Activated naive CD4-positive, alpha-beta T cell treated with anti-CD3 and anti-CD28 coated beads, Interleukin-2, amount 10 ng/mL, durations not matched to agents 7 days and 5 days (primary cell): ENCODE measurements around the gene CELF6.
A peak's percentile ranks its signal among the peaks of the same experiment; 100 is the strongest.

Source experiments
- CTCF ChIA-PET: fragments of 350-600 bp; sonication (Branson Sonifier 250); formaldehyde crosslinking; loops from one replicate; lab custom pipeline; 2021; ENCODE audit warnings: antibody characterized with exemption; lab: Charles Lee
- DNase-seq: peaks from one replicate; pipeline ENCODE4 v3.0.0-alpha.2; 2020
- H3K27ac Mint-ChIP-seq: one replicate; pipeline ENCODE4 v1.8.0; 2021; ENCODE audit warnings: mild to moderate bottlenecking, moderate library complexity, mixed read lengths
- H3K27me3 Mint-ChIP-seq: one replicate; pipeline ENCODE4 v1.8.0; 2021; ENCODE audit warnings: mild to moderate bottlenecking, mixed read lengths
- H3K36me3 Mint-ChIP-seq: one replicate; pipeline ENCODE4 v1.8.0; 2021; ENCODE audit warnings: mixed read lengths
- H3K4me1 Mint-ChIP-seq: one replicate; pipeline ENCODE4 v1.8.0; 2021; ENCODE audit warnings: mixed read lengths
- H3K4me3 Mint-ChIP-seq: one replicate; pipeline ENCODE4 v1.8.0; 2021; ENCODE audit warnings: mild to moderate bottlenecking, moderate library complexity, mixed read lengths
- H3K9me3 Mint-ChIP-seq: one replicate; pipeline ENCODE4 v1.8.0; 2021; ENCODE audit warnings: mixed read lengths

CELF6 gene

DNA sequence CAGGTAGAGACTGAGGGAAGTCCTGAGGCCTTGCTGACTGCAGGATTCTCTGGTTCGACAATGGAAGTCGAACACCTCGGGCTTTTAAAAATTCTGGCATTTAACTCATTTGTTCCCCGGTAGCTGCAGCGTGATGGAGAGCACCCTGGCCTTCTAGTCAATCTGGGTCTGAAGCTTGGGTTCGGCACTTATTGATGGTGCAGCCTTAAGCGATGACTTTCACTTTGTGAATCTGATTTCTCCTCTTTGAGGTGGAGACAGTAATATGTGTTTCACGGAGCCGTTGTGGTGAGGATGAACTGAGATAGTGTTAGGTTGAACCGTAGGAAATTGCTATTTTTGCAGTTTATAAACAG lies 47.0 kb downstream of the CELF6 start:
- no peaks in the 10 kb centered on the region for H3K9me3 Mint-ChIP-seq
- H3K27me3 Mint-ChIP-seq = no peaks in the 10 kb centered on the region
- peak overlapping the region; percentile 79 for H3K4me3 Mint-ChIP-seq
- H3K27ac Mint-ChIP-seq = peak overlapping the region; percentile 84
- H3K4me1 Mint-ChIP-seq = peaks cover 41% of the 10 kb centered on the region
- no peak for DNase-seq
- CTCF ChIA-PET = interaction anchor here (0.6 to 2.6 kb wide), 8 partner anchors 9 to 399 kb away, joined by 3 to 16 read pairs (median 3); partner anchors contain the start of gene HEXA
- peaks cover 17% of the 10 kb centered on the region for H3K36me3 Mint-ChIP-seq

DNA sequence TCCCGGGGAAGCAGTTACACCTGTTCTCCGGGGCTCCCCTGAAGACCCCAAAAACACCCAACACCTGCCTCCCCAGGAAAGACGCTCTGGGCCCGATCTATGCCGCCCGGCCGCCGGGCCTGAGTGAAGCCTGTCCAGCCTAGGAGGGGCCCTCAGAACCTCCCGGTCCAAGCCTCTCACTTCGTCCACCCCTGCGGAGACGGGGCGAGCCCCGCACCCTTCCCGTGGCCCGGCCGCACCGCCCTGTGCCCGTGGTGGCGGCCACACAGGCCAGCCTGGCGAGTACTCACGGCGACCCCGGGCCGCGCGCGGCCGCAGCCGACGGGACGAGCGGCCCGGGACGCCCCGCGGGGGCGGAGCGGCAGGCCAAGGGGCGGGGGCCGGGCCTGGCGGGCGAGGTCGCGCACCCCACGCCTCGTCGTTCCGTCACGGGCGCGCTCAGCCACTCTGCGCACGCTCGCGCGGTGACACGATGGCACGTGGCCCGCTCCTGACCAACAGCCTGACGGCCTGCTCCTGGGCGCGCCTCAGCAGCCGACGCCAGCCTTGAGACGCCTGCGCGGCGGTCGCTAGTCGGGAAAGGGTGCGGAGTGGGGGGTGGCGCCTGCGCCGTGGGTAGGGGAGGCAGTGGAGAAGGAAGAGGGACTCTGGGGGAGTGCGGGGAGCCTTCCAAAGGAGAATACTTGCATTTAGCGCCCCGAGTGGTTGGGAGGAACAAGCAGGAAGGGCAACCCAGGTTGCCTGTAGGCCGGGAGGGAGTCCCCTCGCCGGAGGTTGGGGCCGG lies 47.6 kb downstream of the CELF6 start, which contains the start of gene PARP6:
Gene PARP6, minus strand, starts transcription at position 342 of the 784 bp plus-strand sequence. CDS start 5,077 bp downstream, outside the sequence.
- H3K36me3 Mint-ChIP-seq = peaks cover 18% of the 10 kb centered on the region
- H3K27me3 Mint-ChIP-seq = no peaks in the 10 kb centered on the region
- H3K9me3 Mint-ChIP-seq = no peaks in the 10 kb centered on the region
- peaks cover 41% of the 10 kb centered on the region for H3K4me1 Mint-ChIP-seq
- DNase-seq = peak; percentile 99
- CTCF ChIA-PET = interaction anchor here (0.9 to 2.6 kb wide), 4 partner anchors 9 to 45 kb away, joined by 3 to 16 read pairs (median 10); no protein-coding TSS in a partner anchor
- peak within 1 kb of the TSS; percentile 88 for H3K4me3 Mint-ChIP-seq
- peak within 1 kb of the TSS; percentile 86 for H3K27ac Mint-ChIP-seq

DNA sequence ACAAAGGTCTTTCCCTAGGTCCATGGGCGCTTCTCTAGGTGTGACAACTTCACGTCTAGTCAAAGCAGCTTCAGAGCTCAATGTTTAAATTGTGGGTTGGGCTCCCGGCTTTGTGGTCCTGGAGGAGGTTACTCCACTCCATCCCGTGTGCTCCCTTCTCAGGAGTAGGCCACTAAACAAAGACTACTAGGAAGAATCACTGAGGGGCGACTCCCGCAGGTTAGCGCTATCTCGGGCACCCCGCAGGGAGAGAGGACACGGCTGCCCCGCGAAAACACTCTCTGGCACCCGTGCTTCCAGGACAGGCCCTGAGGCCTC lies 48.1 kb downstream of the CELF6 start:
- peak overlapping the region; percentile 88 for H3K4me3 Mint-ChIP-seq
- H3K9me3 Mint-ChIP-seq = no peaks in the 10 kb centered on the region
- H3K27ac Mint-ChIP-seq = peak overlapping the region; percentile 86
- no peaks in the 10 kb centered on the region for H3K27me3 Mint-ChIP-seq
- CTCF ChIA-PET = no interaction called here
- peaks cover 23% of the 10 kb centered on the region for H3K36me3 Mint-ChIP-seq
- DNase-seq = no peak
- H3K4me1 Mint-ChIP-seq = peaks cover 41% of the 10 kb centered on the region

DNA sequence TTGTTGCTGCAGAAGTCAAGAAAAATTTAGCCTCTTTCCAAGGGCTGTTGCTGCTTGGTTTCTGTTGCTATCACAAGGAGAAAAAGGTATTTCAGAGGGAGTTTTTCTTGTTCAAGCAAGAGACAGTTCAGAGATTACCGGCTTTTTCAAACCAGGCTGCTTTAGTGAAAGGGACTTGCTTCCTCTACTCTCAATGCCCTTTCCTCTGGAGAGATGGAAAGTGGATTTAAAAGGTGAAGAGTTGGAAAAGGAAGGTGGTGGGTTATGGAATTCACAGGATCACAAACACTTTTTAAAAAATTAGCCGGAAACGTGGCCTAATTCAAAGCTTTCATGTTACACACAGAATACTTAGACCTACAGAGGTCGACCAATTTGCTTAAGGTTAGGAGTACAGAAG lies 48.7 kb downstream of the CELF6 start:
- H3K4me1 Mint-ChIP-seq = peaks cover 41% of the 10 kb centered on the region
- CTCF ChIA-PET = interaction anchor here (1.3 kb wide), 1 partner anchor 72 kb away, joined by 5 read pairs; no protein-coding TSS in a partner anchor

DNA sequence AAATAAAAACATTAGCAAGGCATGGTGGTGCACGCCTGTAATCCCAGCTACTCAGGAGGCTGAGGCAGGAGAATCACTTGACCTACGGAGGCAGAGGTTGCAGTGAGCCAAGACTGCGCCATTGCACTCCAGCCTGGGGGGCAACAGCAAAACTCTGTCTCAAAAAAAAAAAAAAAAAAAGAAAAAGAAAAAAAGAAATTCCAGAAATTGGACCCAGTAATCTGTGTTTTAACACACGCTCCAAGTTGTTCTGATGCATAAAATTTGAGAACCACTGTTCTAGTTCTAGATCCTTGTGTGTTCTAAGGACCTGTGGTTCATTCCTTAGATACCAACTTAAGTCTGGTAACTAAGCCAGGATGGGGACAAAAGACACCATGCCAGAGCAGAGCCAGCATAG lies 50.2 kb downstream of the CELF6 start:
- Mint-ChIP-seq H3K4me3 (no peak overlapping the region), H3K9me3 (no peaks in the 10 kb centered on the region), H3K4me1 (peaks cover 41% of the 10 kb centered on the region), H3K27me3 (no peaks in the 10 kb centered on the region), H3K36me3 (peaks cover 33% of the 10 kb centered on the region), H3K27ac (no peak overlapping the region)
- CTCF ChIA-PET = no interaction called here
- DNase-seq = no peak

More for the DNA sequence above, 48.7 kb downstream of the CELF6 start:
- Mint-ChIP-seq H3K4me3 (peak overlapping the region; percentile 88), H3K36me3 (peaks cover 26% of the 10 kb centered on the region), H3K9me3 (no peaks in the 10 kb centered on the region), H3K27ac (no peak overlapping the region), H3K27me3 (no peaks in the 10 kb centered on the region)
- DNase-seq = no peak

DNA sequence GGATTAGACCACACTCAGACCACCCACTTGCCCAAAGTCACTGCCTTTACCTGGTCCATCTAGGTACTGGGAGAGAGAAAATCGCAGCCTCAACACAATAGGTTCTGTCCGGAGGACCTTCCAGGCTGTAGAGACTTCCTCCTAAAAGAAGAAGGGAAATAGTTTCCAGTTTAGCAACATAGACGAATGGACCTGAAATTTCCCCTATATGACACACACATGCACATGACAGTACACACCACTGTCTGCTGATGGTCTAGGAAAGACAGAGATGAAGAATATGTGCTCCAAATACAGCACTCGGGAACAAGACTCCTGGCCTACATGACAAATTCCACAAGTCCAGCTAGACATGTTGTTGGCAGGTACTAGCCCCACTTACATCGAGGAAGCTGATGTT lies 54.9 kb downstream of the CELF6 start:
- CTCF ChIA-PET = interaction anchor here (0.5 to 1.4 kb wide), 2 partner anchors 33 to 49 kb away, joined by 3 read pairs; no protein-coding TSS in a partner anchor
- H3K4me3 Mint-ChIP-seq = no peak overlapping the region
- H3K27ac Mint-ChIP-seq = no peak overlapping the region
- no peaks in the 10 kb centered on the region for H3K27me3 Mint-ChIP-seq
- peaks cover 5% of the 10 kb centered on the region for H3K4me1 Mint-ChIP-seq
- no peaks in the 10 kb centered on the region for H3K9me3 Mint-ChIP-seq
- H3K36me3 Mint-ChIP-seq = peaks cover 66% of the 10 kb centered on the region
- no peak for DNase-seq

DNA sequence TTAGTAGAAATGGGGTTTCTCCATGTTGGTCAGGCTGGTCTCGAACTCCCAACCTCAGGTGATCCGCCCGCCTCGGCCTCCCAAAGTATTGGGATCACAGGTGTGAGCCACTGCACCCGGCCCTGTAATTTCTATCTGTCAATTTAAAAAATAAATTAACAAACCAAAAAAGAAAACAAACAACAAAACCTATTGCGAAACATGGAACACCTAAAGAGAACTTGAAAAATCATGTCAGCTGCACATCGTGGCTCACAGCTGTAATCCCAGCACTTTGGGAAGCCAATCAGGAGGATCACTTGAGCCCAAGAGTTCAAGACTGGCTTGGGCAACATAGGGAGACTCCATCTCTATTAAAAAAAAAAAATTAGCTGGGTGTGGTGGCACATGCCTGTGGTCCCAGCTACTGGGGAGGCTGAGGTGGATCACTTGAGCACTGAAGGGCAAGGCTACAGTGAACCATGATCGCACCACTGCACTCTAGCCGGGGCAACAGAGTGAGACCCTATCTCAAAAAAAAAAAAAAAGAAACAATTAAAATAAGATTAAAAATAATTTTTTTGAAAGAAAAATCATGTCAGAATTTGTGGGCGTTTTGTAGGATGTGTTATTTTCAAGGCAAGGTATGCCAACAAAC lies 67.2 kb downstream of the CELF6 start:
- CTCF ChIA-PET = no interaction called here
- peaks cover 52% of the 10 kb centered on the region for H3K36me3 Mint-ChIP-seq
- no peak for DNase-seq
- H3K27ac Mint-ChIP-seq = no peak overlapping the region
- H3K27me3 Mint-ChIP-seq = no peaks in the 10 kb centered on the region
- H3K4me3 Mint-ChIP-seq = no peak overlapping the region
- H3K4me1 Mint-ChIP-seq = no peaks in the 10 kb centered on the region
- H3K9me3 Mint-ChIP-seq = no peaks in the 10 kb centered on the region

DNA sequence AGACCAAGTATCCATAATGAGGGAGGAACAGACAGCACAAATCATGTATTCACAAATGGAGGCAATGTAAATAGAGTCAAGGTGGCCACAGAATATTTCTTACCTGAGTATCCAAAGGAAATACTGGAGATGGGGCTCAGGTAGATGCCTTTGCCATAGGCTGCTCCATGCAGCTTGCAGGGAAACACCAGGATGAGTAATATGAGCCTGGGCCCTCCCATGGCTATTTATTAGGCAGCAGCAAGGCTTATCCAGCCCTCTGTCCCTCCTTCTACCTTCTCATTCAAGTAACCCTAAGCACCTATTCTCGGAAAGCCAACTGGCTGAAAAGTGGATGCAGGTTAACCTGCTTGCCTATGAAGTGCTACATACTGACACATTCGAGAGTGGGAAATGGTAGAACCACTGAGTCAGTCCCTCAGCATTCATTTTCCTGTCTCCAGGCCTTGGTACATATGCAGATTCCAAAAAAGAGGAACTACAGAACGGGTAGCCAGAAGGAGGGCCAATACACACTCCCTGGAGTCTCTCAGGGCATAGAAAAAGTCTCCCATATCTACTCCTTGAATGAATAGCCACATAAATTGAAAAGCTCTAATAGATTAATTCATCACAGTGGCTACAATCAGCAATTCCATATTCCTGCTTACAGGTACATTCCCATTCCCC lies 70.7 kb downstream of the CELF6 start:
- H3K27ac Mint-ChIP-seq = no peak overlapping the region
- H3K36me3 Mint-ChIP-seq = peaks cover 48% of the 10 kb centered on the region
- H3K9me3 Mint-ChIP-seq = no peaks in the 10 kb centered on the region
- DNase-seq = no peak
- no peaks in the 10 kb centered on the region for H3K27me3 Mint-ChIP-seq
- CTCF ChIA-PET = no interaction called here
- H3K4me3 Mint-ChIP-seq = no peak overlapping the region
- H3K4me1 Mint-ChIP-seq = no peaks in the 10 kb centered on the region

DNA sequence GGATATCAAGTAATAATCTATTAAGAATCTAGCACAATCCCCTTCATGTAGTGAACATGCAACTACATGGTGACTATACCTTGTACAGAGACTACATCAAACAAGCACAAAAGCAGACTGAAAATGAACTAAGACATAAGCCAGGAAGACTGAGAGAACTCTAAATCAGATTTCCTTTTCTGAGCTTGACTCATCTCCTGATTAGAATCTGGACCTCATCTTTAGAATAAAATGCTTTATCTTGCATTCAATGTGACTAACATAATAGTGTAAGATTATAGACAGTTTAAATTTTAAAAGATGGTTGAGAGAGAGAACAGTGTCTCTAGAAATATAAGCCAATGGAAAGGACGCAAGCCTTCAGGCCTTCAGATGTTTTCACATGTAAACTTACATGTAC lies 71.4 kb downstream of the CELF6 start:
- no peaks in the 10 kb centered on the region for H3K27me3 Mint-ChIP-seq
- CTCF ChIA-PET = no interaction called here

DNA sequence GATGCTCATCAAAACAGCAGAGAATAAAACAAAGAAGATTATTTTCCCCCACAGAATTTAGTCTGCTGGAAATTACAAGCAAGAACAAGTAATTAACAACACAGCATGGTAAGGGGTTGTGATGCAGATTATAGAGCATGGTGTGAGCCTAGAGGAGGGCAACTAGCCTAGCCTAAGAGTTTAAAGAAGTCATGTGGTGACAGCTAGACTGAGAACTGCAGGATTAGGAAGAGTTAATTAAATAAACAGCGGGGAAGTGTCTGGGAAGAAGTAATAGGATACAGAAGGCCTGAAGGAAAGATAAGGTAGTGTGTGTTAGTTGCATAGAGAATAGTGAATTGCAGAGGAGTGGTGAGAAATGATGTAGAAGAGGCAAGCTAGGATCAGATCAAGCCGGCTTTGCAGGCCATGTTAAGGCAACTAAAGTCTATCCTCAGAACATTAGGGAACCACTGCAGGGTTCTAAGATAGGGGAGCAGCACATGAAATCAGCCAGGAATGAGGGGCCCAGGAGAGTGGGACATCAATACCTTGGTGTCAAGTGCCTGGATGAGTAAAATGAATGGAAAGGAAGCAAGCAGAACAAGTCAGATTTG lies 77.1 kb downstream of the CELF6 start:
- CTCF ChIA-PET = interaction anchor here (1.3 to 1.5 kb wide), 2 partner anchors 16 to 44 kb away, joined by 3 to 6 read pairs; no protein-coding TSS in a partner anchor
- Mint-ChIP-seq H3K36me3 (peaks cover 38% of the 10 kb centered on the region), H3K4me1 (peaks cover 2% of the 10 kb centered on the region), H3K27ac (peak overlapping the region; percentile 11), H3K9me3 (no peaks in the 10 kb centered on the region), H3K4me3 (no peak overlapping the region), H3K27me3 (no peaks in the 10 kb centered on the region)
- DNase-seq = no peak

More for the DNA sequence above, 71.4 kb downstream of the CELF6 start:
- no peaks in the 10 kb centered on the region for H3K4me1 Mint-ChIP-seq
- peaks cover 49% of the 10 kb centered on the region for H3K36me3 Mint-ChIP-seq
- no peak overlapping the region for H3K4me3 Mint-ChIP-seq
- DNase-seq = no peak
- H3K27ac Mint-ChIP-seq = no peak overlapping the region
- H3K9me3 Mint-ChIP-seq = no peaks in the 10 kb centered on the region

DNA sequence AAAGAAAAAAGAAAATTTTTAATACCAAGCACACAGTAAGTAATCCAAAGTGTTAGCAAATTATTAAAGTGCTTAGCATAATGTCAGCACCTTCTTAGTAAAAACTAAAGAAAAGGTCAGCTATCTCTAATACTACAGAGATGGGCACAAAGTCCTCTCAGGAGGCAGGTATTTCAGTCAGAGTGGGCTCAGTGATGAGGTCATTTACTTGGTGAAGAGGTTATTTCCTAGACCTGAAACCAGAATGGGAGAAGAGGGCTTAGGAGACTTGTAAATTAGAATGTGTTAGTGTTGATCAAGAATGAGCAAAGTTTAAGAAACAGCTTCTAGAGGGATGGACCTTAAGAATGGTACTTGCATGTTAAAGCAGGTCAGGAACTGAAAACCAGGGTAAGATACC lies 80.3 kb downstream of the CELF6 start:
- DNase-seq = no peak
- no peaks in the 10 kb centered on the region for H3K9me3 Mint-ChIP-seq
- H3K4me1 Mint-ChIP-seq = peaks cover 23% of the 10 kb centered on the region
- no peaks in the 10 kb centered on the region for H3K27me3 Mint-ChIP-seq
- no peak overlapping the region for H3K4me3 Mint-ChIP-seq
- CTCF ChIA-PET = interaction anchor here (0.8 to 1.4 kb wide), 3 partner anchors 8 to 46 kb away, joined by 3 read pairs; partner anchors contain the start of gene PKM
- H3K27ac Mint-ChIP-seq = peak overlapping the region; percentile 21
- peaks cover 27% of the 10 kb centered on the region for H3K36me3 Mint-ChIP-seq

DNA sequence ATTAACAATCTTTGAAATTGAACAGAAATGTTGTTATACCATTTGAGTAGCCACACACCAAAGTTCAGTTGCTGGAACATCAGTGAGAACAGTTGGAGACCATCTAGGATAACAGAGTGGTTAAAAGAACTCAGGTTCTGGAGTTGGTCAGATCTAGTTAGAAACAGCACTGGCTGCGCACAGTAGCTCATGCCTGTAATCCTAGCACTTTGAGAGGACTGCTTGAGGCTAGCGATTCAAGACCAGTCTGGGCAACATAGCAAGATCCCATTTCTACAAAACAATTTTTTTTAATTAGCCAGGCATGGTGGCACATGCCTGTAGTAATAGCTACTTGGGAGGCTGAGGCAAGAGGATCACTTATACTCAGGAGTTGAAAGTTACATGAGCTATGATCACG lies 81.4 kb downstream of the CELF6 start:
- H3K4me3 Mint-ChIP-seq = no peak overlapping the region
- H3K27me3 Mint-ChIP-seq = no peaks in the 10 kb centered on the region
- H3K36me3 Mint-ChIP-seq = peaks cover 22% of the 10 kb centered on the region
- no peak overlapping the region for H3K27ac Mint-ChIP-seq
- no peaks in the 10 kb centered on the region for H3K9me3 Mint-ChIP-seq
- DNase-seq = no peak
- H3K4me1 Mint-ChIP-seq = peaks cover 27% of the 10 kb centered on the region
- CTCF ChIA-PET = interaction anchor here (0.8 to 1.4 kb wide), 3 partner anchors 11 to 47 kb away, joined by 3 to 4 read pairs (median 3); no protein-coding TSS in a partner anchor

DNA sequence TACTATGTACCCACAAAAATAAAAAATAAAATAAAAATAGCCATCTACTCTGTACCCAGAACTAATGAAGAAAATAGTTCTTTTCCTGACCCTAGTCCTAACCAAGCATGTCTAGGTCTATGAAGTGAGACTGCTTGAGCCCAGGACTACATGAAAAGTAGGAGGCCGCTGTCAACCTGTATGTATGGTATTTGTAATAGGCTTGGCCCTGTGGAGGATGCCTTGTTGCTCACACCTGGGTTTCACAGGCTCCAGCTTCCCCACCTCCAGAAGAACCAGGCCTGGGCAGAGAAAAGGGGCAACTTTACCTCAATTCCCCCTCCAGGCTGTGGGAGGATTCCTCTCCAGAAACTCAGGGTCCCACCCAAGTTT lies 82.1 kb downstream of the CELF6 start:
- peaks cover 20% of the 10 kb centered on the region for H3K36me3 Mint-ChIP-seq
- no peak overlapping the region for H3K4me3 Mint-ChIP-seq

More for the DNA sequence above, 82.1 kb downstream of the CELF6 start:
- Mint-ChIP-seq H3K4me1 (peaks cover 30% of the 10 kb centered on the region), H3K27me3 (no peaks in the 10 kb centered on the region), H3K27ac (no peak overlapping the region), H3K9me3 (no peaks in the 10 kb centered on the region)
- CTCF ChIA-PET = interaction anchor here (1.3 kb wide), 1 partner anchor 11 kb away, joined by 4 read pairs; no protein-coding TSS in a partner anchor
- DNase-seq = no peak
